Suprapubic skin (tissue), 4 donors: Measurements from ENCODE around the gene JPH3. TPM values are rescaled to one million over a fixed set of nuclear protein-coding genes. Genes with fewer than 3 reads are reported as not detected.

Source experiments
- DNase-seq, 2 donors: peaks; one replicate each; pipeline ENCODE4 v3.0.0-alpha.2; 2019; ENCODE audit warnings: low spot score in 2 of 2
- H3K27ac ChIP-seq: fragments of 200-600 bp; sonication (generic); one replicate; pipeline ENCODE4 v1.5.1; 2019
- H3K27me3 ChIP-seq: fragments of 200-600 bp; sonication (generic); one replicate; pipeline ENCODE4 v1.5.1; 2019
- H3K36me3 ChIP-seq: fragments of 200-600 bp; sonication (generic); one replicate; pipeline ENCODE4 v1.5.1; 2019
- H3K4me1 ChIP-seq: fragments of 200-600 bp; sonication (generic); one replicate; pipeline ENCODE4 v1.5.1; 2019
- H3K4me3 ChIP-seq: fragments of 200-600 bp; sonication (generic); one replicate; pipeline ENCODE4 v1.5.1; 2019; ENCODE audit warnings: mild to moderate bottlenecking
- H3K9me3 ChIP-seq: fragments of 200-600 bp; sonication (generic); one replicate; pipeline ENCODE4 v1.5.1; 2019
- EP300 ChIP-seq: sonication (generic); formaldehyde crosslinking; IDR thresholded peaks from one replicate; pipeline ENCODE4 v1.6.1; 2017; ENCODE audit warnings: antibody characterized with exemption
- POLR2A ChIP-seq, 2 donors: fragments of 450-650 bp; IDR thresholded peaks; one replicate each; pipeline ENCODE4 v1.6.1; 2017; ENCODE audit warnings: antibody characterized with exemption in 2 of 2, mild to moderate bottlenecking in 2 of 2, moderate library complexity in 2 of 2
- POLR2AphosphoS5 ChIP-seq, 3 donors: sonication (generic); formaldehyde crosslinking; IDR thresholded peaks; one replicate each; pipeline ENCODE4 v1.6.1; 2017; ENCODE audit warnings: antibody characterized with exemption in 3 of 3
- WGBS: methylation state at CpG from one replicate; pipeline ENCODE4 v1.1.5; 2018; 5-methylcytosine and 5-hydroxymethylcytosine counted together
- total RNA-seq, 4 donors: library from RNA; depleted of rRNA; stranded (reverse); fragments of >200 nt; gene quantifications; one replicate each; pipeline ENCODE4 v1.1.0, GENCODE V29; 2016
- TF ChIP-seq, protein P1 (sequence below), 2 donors: fragments of 200-600 bp in 1 of 2; fragments of 450-650 bp in 1 of 2; sonication (generic) in 1 of 2; IDR thresholded peaks; one replicate each; pipeline ENCODE4 v1.5.1; 2016 to 2019; ENCODE audit warnings: antibody characterized with exemption in 2 of 2, mild to moderate bottlenecking in 1 of 2, moderate library complexity in 1 of 2

The JPH3 gene
- total RNA-seq, 4 donors from 2014 or later: not detected

DNA sequence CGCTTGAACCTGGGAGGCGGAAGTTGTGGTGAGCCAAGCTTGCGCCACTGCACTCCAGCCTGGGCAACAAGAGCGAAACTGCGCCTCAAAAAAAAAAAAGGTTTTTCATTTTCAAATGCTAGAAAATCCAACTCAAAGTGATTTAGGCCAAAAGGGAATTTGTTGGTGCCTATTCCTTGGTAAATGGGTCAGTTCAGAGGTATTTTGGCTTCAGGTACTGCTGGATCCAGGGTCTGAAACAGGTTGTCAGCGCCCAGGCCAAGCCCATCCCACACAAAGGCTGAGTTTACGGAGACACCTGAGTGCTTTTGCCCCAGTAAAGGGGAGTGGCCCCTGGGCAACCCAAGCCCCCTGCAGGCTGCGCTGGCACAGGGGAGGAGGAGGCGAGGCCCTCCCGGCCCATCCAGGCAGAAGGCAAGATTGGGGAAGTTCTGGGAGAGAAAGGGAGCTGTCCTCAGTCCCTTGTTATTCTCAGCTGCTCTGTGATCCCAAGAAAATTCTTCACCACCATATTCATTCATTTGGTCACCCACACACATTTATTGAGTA is 8.5 kb upstream of the JPH3 start:
- WGBS: 88% methylated on average over 10 of the region's 10 CpGs

DNA sequence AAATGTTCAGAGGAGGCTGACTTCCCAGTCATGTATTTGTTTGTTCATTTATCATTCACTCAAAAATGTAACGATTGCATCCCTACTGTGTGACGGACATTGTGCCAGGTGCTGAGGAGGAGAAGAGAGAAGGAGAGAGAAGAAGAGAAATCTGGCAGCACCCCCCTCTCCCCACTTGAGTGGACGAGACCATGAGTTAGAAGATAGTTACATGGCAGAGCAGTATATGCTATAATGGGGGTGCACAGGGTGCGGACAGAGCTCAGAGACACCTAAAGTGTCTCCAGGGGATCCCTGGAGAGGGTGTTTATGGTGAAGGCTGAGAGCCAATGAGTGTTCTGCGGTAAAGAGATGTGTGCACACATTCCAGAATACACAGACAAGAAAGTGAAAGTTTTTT is 6.6 kb upstream of the JPH3 start:
- H3K9me3 ChIP-seq: no peaks in the 10 kb centered on the region
- peaks cover 62% of the 10 kb centered on the region for H3K27me3 ChIP-seq
- H3K27ac ChIP-seq: no peak overlapping the region
- H3K36me3 ChIP-seq: no peaks in the 10 kb centered on the region
- TF ChIP-seq, protein P1, sequence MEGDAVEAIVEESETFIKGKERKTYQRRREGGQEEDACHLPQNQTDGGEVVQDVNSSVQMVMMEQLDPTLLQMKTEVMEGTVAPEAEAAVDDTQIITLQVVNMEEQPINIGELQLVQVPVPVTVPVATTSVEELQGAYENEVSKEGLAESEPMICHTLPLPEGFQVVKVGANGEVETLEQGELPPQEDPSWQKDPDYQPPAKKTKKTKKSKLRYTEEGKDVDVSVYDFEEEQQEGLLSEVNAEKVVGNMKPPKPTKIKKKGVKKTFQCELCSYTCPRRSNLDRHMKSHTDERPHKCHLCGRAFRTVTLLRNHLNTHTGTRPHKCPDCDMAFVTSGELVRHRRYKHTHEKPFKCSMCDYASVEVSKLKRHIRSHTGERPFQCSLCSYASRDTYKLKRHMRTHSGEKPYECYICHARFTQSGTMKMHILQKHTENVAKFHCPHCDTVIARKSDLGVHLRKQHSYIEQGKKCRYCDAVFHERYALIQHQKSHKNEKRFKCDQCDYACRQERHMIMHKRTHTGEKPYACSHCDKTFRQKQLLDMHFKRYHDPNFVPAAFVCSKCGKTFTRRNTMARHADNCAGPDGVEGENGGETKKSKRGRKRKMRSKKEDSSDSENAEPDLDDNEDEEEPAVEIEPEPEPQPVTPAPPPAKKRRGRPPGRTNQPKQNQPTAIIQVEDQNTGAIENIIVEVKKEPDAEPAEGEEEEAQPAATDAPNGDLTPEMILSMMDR (IDR thresholded peaks at IDR 0.05): no peak
- TF ChIP-seq EP300: no peak
- no peak for TF ChIP-seq POLR2AphosphoS5 (IDR thresholded peaks at IDR 0.05)
- no peak for TF ChIP-seq POLR2A (IDR thresholded peaks at IDR 0.05)
- 83% methylated on average over 5 of the region's 5 CpGs for WGBS
- DNase-seq: no peak
- no peaks in the 10 kb centered on the region for H3K4me1 ChIP-seq
- H3K4me3 ChIP-seq: no peak overlapping the region

More for the DNA sequence above, 8.5 kb upstream of the JPH3 start:
- Histone ChIP-seq H3K9me3 (no peaks in the 10 kb centered on the region), H3K27me3 (peaks cover 62% of the 10 kb centered on the region), H3K27ac (no peak overlapping the region), H3K36me3 (no peaks in the 10 kb centered on the region), H3K4me3 (no peak overlapping the region), H3K4me1 (no peaks in the 10 kb centered on the region)
- DNase-seq: no peak
- TF ChIP-seq, protein P1 (IDR thresholded peaks at IDR 0.05): no peak
- TF ChIP-seq POLR2A (IDR thresholded peaks at IDR 0.05): no peak
- no peak for TF ChIP-seq POLR2AphosphoS5 (IDR thresholded peaks at IDR 0.05)
- TF ChIP-seq EP300: no peak

DNA sequence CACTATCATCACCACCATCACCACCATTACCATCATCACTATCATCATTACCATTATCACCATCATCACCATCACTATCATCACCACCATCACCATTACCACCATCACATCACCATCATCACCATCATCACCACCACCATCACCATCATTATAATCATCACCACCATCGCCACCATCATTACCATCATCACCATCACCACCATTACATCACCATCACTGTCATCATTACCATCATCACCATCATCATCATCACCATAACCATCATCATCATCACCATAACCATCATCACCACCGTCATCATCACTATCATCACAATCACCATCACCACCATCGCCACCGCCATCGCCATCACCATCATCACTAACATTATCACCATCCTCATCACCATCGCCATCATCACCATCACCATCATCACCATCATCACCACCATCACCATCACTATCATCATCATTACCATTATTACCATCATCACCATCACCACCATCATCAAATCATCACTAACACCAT is 4.9 kb upstream of the JPH3 start:
- WGBS: 97% methylated on average over 6 of the region's 6 CpGs
- no peaks in the 10 kb centered on the region for H3K36me3 ChIP-seq
- no peak overlapping the region for H3K4me3 ChIP-seq
- H3K4me1 ChIP-seq: peaks cover 6% of the 10 kb centered on the region
- H3K27me3 ChIP-seq: peaks cover 68% of the 10 kb centered on the region
- TF ChIP-seq POLR2A (IDR thresholded peaks at IDR 0.05) (no peak), EP300 (no peak), POLR2AphosphoS5 (IDR thresholded peaks at IDR 0.05) (no peak)
- TF ChIP-seq, protein P1 (IDR thresholded peaks at IDR 0.05): no peak
- no peaks in the 10 kb centered on the region for H3K9me3 ChIP-seq
- no peak for DNase-seq
- H3K27ac ChIP-seq: no peak overlapping the region

DNA sequence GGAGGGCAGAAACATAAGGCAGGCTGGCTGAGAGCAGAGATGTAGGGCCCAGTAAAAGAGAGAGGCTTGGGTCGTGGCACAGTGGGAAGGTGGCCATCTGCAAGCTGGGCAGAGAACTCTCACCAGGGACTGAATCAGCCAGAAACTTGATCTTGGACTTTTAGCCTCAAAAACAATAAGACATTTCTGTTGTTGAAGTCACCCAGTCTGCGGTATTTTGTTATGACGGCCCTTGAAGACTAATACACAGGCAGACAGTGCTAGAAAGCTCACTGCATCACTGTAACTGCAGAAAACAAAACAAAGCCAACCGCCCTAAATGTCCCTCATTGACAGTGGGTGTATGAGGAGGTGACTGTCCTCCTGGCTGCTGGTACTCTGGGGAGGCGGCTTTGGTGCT is 3.9 kb upstream of the JPH3 start:
- Histone ChIP-seq H3K4me3 (no peak overlapping the region), H3K27ac (no peak overlapping the region), H3K27me3 (peaks cover 70% of the 10 kb centered on the region), H3K36me3 (no peaks in the 10 kb centered on the region), H3K4me1 (peaks cover 13% of the 10 kb centered on the region), H3K9me3 (no peaks in the 10 kb centered on the region)
- 87% methylated on average over 5 of the region's 5 CpGs for WGBS
- DNase-seq: no peak
- TF ChIP-seq EP300 (no peak), POLR2AphosphoS5 (IDR thresholded peaks at IDR 0.05) (no peak), POLR2A (IDR thresholded peaks at IDR 0.05) (no peak)
- TF ChIP-seq, protein P1 (IDR thresholded peaks at IDR 0.05): no peak

DNA sequence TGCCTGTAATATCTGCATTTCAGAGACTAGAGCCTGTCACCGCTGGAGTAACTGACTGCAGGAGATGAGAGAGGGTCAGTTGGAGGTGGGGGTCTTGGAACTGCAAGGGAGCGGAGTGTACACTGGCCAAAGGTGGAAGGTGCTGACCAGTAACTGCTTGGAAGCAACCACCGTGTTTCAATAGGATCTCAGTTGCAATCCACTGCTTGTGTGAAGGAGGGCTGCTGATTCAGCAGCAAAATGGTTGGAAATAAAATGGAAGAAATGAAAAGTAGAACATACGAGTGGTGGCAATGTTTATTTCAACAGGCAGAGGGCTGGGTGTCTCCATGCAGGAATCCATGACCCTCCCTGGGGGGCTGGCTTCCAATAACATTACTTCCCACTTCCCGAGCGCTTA is 2.1 kb upstream of the JPH3 start:
- Histone ChIP-seq H3K36me3 (no peaks in the 10 kb centered on the region), H3K9me3 (no peaks in the 10 kb centered on the region), H3K27ac (no peak overlapping the region), H3K4me3 (no peak overlapping the region), H3K4me1 (peaks cover 18% of the 10 kb centered on the region), H3K27me3 (peaks cover 85% of the 10 kb centered on the region)
- no peak for DNase-seq
- 70% methylated on average over 6 of the region's 6 CpGs for WGBS
- TF ChIP-seq, protein P1 (IDR thresholded peaks at IDR 0.05): no peak
